T-helper 9 cell (primary cell): ENCODE data around the gene ECEL1.
"Not testable (repeated sequence)": the region's sequence is repeated elsewhere in the genome, so short reads cannot be mapped to it uniquely, and the experiment has no call there.

Experiments
- DNase-seq: peaks from one replicate; pipeline ENCODE4 v3.0.0-alpha.2; 2020
- total RNA-seq, 2 donors: gene quantifications; one replicate each; lab custom pipeline; 2026; lab: John Stamatoyannopoulos, UW

The ECEL1 gene, protein sequence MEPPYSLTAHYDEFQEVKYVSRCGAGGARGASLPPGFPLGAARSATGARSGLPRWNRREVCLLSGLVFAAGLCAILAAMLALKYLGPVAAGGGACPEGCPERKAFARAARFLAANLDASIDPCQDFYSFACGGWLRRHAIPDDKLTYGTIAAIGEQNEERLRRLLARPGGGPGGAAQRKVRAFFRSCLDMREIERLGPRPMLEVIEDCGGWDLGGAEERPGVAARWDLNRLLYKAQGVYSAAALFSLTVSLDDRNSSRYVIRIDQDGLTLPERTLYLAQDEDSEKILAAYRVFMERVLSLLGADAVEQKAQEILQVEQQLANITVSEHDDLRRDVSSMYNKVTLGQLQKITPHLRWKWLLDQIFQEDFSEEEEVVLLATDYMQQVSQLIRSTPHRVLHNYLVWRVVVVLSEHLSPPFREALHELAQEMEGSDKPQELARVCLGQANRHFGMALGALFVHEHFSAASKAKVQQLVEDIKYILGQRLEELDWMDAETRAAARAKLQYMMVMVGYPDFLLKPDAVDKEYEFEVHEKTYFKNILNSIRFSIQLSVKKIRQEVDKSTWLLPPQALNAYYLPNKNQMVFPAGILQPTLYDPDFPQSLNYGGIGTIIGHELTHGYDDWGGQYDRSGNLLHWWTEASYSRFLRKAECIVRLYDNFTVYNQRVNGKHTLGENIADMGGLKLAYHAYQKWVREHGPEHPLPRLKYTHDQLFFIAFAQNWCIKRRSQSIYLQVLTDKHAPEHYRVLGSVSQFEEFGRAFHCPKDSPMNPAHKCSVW
- 0 to 0.07 reads per million in 2 donors for total RNA-seq

DNA sequence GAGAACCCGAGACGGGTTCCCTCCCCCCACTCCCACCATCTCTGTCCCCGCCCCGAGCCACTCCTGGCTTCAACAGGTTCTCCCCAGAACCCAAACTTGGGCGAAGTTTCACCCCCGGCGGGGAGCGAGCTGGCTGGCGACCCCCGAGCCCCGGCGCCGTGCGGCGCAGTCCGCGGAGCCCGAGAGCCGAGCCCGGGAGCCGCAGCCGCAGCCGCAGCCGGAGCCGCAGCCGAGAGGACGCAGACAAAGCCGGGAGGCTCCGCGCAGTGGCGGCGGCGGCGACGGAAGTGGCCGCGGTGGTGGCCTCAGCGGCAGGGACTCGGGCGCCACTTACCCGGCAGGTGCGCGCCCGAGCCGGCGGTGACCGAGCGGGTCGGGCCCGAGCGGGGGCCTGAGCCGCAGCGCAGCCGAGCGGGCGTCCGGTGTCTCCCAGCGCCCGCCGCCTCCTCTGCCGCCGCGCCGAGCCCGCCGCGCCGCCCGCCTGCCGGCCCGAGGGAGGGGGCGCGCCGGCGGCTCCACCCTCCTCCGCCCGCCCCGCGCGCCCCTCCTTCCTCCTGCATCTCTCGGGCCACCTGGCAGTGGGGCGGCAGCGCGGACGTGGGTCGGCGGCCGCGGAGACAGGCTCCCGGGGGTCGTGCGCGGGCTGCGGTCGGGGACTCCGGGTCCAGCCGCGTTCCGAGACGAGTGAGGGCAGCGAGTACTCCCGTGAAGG is at the start of gene ECEL1:
Gene ECEL1, minus strand, starts transcription at position 450 of the 712 bp plus-strand sequence. CDS start 1,181 bp downstream, outside the sequence.
- DNase-seq: no peak

DNA sequence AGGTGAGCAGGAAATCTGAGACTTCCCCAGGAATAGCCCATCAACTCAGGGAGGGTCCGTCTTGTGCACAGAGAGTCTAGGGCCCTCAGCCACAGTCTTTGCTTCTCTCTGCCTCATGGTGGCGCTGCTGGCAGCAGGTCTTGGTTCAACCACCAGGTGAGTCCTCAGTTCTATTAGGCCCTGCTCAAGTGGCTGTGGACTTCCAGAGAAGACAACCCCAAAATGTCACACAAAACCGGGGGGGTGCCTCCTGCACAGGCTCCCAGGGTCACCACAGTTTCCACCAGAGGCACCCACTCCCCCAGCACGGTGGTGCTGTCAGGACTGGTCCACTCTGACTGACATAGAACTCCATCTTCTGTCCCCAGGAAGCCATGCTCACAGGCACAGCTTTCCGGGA is 49.4 kb upstream of the ECEL1 start:
- DNase-seq: no peak

DNA sequence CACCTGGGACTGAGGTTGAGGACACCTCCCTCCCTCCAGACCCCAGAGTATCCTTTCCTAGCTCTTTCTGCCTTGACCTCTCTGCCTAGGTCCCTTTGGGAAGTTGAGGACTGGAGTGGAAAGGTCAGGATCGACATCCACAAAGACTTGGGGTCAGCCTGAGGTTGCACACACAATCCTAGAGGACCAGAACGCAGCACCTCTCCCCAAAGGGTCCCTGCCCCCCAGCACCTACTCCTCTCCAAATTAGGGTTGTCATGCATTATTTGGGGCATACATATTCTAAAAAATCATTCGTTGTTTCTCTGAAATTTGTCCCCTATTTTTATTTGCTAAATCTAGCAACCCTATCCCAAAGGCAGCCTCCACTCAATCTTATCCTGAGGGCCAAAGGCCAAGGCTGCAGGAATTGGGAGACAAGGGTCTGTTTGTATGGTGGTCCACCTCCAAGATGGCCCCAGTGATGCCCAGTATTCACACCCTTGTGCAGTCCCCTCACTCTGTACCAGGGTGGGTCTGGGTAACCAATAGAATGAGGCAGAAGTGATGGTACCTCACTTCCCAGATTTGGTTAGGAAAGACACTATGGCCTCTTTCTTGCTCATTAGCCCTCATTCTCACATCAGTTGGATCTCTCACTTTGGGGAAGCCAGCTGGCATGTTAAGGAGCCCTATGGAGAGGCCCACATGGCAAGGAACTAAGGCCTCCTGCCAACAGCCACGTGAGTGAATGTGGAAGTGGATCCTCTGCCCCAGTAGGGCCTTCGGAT is 48.3 kb upstream of the ECEL1 start:
- DNase-seq: no peak

GRCh38 chr2:232534940-232535651 is 47.5 kb upstream of the ECEL1 start:
- no peak for DNase-seq

GRCh38 chr2:232533944-232534710 is 46.5 kb upstream of the ECEL1 start:
- DNase-seq: no peak

DNA sequence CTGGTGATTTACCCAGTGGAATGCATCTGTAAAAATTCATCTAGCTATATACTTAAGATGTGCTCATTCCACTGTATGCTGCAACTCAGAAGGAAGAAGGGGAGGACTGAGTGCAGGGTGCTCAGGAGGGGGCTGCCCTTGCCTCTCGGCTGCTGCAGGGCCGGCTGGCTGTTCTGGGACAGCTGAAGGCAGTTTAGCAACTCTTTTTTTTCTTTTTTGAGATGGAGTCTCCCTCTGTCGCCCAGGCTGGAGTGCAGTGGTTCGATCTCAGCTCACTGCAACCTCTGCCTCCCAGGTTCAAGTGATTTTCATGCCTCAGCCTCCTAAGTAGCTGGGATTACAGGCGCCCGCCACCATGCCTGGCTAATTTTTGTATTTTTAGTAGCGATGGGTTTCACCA is 45.2 kb upstream of the ECEL1 start:
- DNase-seq: not testable (repeated sequence)

DNA sequence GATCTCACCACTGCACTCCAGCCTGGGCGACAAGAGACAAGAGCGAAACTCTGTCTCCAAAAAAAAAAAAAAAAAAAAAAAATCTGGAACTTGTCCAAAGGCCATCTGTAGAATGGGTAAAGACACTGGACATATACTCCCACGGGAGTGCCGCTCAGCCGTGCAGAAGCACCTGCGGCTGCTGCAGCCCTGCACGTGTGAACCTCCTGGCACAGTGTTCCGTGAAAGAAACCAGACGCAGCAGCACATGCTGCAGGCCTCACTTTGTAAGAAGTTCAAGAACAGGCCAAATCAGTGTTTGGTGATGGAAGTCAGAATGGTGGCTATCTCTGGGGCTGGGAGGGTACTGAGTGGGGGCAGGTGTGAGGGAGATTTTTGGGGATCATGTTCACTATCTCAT is 44.8 kb upstream of the ECEL1 start:
- DNase-seq: no peak

- no peak for DNase-seq
Measured at GRCh38 chr2:232530626-232531260, 43.1 kb upstream of the ECEL1 start.

- DNase-seq: no peak
Measured at GRCh38 chr2:232529806-232530547, 42.3 kb upstream of the ECEL1 start.

DNA sequence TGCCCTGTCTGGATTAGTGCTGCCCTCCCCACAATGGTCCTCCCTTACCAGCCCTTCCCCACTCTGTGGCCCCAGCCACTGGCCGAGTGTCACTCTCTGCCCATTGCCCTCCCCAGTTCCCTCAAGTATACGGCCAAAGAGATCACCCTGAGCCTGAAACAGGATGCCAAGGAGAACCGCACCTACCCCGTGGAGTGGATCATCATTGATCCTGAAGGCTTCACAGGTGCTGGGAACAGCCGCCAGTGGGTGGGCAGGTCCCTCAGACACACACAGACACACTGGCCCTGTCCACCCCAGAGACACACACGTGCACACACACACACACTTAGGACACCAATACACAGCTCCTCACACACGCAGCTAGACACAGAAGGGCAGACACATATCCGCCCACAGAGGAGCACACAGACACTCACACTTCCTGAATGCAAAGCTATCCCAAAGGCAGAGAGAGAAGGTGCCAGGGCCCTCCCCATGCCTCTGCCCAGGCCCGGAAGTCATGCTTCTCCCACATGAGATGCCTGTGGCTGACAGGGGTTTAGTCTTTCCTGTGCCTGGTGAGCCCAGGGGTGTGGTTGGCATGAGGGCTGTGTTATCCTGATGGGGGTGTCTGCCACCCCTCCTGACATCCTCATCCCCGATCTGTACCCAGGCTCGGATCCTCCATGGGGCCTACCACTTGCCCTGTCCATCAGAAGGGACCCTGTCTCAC is 41.3 kb upstream of the ECEL1 start:
- no peak for DNase-seq

DNA sequence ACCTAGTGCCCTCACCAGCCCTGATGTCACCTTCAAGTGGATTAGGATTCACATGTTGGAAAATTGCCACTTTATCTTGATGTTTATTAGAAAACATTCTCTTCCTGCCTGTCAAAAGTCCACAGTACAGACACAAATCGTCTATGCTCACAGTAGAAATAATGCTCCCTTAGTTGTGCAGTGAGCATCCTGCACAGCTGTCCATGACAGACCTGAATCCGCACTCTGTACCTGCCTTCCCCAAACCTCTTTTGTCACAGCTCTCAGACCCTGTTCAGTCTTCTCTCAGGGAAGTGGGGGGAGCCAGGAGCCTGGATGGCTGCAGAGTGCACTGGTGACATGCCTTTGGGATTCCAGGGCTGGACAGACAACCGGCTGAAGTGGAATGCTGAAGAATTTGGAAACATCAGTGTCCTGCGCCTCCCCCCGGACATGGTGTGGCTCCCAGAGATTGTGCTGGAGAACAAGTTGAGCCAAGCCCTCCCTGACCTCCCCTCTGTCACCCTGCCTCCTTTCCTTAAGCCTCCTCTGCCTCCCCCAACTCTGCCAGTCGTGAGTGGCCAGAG is 40.4 kb upstream of the ECEL1 start:
- no peak for DNase-seq

- DNase-seq: no peak
Measured at GRCh38 chr2:232526372-232526941, 38.8 kb upstream of the ECEL1 start.

DNA sequence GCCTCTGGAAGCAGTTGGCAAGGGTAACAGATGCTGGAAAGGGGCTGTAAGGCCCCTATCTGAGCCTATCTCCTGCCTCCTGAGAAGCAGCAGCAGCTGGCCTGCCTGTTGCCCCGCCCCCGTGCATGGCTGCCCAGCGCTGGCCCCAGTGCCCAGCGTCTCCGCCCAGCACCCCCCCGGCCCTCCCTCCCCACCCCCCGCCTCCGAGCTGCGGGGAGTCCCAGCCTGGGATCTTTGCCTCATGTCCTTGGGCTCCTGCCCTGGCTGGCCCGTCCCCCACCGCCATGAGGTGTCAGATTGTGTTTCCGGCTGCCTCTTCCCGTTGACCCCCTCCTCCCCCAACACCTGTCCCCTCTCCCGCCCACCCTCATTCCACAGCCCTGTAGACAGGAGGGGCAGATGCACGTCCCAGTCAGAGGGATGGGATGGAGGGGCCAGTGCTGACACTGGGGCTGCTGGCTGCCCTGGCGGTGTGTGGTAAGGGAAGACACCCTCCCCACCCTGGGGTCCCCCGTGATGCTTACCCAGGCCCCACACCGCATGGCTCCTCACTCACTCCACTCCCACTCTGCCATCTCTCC is 38.2 kb upstream of the ECEL1 start, which contains the start of gene CHRND:
Gene CHRND, plus strand, starts transcription at position 370 of the 581 bp plus-strand sequence. Its CDS starts 56 bp downstream, at position 426.
- DNase-seq: no peak

DNA sequence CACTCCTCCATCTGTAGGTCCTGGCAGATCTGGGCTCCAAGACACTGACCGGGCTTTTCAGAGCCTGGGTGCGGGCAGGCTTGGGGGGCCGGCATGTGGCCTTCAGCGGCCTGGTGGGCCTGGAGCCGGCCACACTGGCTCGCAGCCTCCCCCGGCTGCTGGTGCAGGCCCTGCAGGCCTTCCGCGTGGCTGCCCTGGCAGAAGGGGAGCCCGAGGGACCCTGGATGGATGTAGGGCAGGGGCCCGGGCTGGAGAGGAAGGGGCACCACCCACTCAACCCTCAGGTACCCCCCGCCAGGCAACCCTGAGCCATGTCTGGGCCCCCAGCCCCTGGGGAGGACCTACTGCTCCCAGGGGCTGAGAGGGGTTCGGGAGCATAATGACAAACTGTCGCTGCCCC is 37.6 kb upstream of the ECEL1 start:
- DNase-seq: no peak

- DNase-seq: no peak
Measured at GRCh38 chr2:232524771-232525170, 37.1 kb upstream of the ECEL1 start.

DNA sequence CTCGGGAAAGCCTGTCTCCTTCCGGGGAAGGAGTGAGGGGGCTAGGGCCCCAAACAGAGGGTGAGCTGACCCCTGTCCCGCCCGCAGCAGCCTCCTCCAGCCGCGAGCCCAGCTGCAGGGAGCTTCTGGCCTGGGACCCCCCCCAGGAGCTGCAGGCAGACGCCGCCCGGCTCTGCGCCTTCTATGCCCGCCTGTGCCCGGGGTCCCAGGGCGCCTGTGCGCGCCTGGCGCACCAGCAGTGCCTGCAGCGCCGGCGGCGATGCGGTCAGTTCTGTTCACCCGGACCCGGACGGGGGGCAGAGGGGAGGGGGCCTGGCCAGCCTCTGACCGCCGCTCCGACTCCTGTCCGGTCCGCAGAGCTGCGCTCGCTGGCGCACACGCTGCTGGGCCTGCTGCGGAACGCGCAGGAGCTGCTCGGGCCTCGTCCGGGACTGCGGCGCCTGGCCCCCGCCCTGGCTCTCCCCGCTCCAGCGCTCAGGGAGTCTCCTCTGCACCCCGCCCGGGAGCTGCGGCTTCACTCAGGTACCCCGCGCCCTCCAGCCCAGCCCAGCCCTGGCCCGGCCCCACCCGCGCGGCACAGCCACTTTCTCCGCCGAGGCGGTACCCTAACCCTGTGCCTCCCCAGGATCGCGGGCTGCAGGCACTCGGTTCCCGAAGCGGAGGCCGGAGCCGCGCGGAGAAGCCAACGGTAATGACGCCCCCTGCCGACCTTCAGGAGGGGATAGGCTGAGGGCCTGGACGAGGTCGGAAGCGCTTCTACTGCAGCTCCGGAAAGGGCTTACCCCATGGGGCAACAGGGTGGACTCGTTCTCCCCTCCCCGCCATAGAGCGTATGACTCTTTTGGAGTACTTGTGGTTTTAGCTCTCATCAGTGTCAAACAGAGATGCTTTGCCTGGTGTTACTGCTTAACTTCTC is 36.3 kb upstream of the ECEL1 start:
- DNase-seq: no peak

DNA sequence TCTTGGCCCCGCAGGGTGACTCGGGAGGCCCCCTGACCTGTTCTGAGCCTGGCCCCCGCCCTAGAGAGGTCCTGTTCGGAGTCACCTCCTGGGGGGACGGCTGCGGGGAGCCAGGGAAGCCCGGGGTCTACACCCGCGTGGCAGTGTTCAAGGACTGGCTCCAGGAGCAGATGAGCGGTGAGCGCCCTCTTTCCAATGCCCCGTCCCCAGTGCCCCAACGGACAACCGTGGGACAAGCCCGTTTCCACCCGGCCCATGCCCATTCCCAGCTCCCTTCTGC is 35.7 kb upstream of the ECEL1 start:
- DNase-seq: no peak
